HEK293 (cell line): ENCODE results near the gene PALD1.

ENCODE experiments used
- CTCF ChIA-PET: fragments of 350-600 bp; formaldehyde crosslinking; extraction: SDS; loops from one replicate; lab custom pipeline; 2021; ENCODE audit warnings: antibody characterized with exemption; lab: Yijun Ruan, JAX
- POLR2A ChIA-PET: fragments of 300-600 bp; formaldehyde crosslinking; extraction: SDS; loops from one replicate; lab custom pipeline; 2020; ENCODE audit warnings: antibody characterized with exemption, inconsistent platforms; lab: Yijun Ruan, JAX
- H3K27ac ChIP-seq: fragments of 200-500 bp; sonication (Bioruptor generic); 2 replicates; pipeline ENCODE4 v1.5.1; 2014; ENCODE audit warnings: low read depth, low read length, control low read depth, inconsistent platforms; ENCODE audit errors: extremely low read depth
- H3K36me3 ChIP-seq, 2 experiments: fragments of 200-500 bp in 1 of 2; sonication (Bioruptor generic) in 1 of 2; 1 replicate in 1 of 2; 2 replicates in 1 of 2; pipeline ENCODE4 v1.5.1; 2014 to 2017; ENCODE audit warnings: inconsistent platforms in 2 of 2, low read length in 2 of 2; ENCODE audit not compliant: control insufficient read depth in 2 of 2, insufficient read depth in 1 of 2
- H3K4me1 ChIP-seq: fragments of 200-500 bp; sonication (Bioruptor generic); 2 replicates; pipeline ENCODE4 v1.5.1; 2014; ENCODE audit warnings: mild to moderate bottlenecking, low read length, inconsistent platforms; ENCODE audit not compliant: control insufficient read depth, insufficient read depth
- H3K4me3 ChIP-seq: 2 replicates; pipeline ENCODE4 v1.5.1; 2011; ENCODE audit warnings: low read depth, mild to moderate bottlenecking, control low read depth, low read length, moderate library complexity
- H3K9me3 ChIP-seq: fragments of 200-500 bp; sonication (Bioruptor generic); 2 replicates; pipeline ENCODE4 v1.5.1; 2014; ENCODE audit warnings: low read depth, low read length, inconsistent platforms; ENCODE audit not compliant: control insufficient read depth, insufficient read depth
- KLF8 ChIP-seq: fragments of 450-650 bp; formaldehyde crosslinking; IDR thresholded peaks from 2 replicates; pipeline ENCODE4 v1.5.1; 2016; ENCODE audit warnings: missing biosample characterization, missing genetic modification characterization
- SCRT2 ChIP-seq: fragments of 450-650 bp; formaldehyde crosslinking; IDR thresholded peaks from 2 replicates; pipeline ENCODE4 v1.5.1; 2016; ENCODE audit warnings: missing biosample characterization, missing genetic modification characterization
- ZBTB20 ChIP-seq: fragments of 450-650 bp; formaldehyde crosslinking; IDR thresholded peaks from 2 replicates; pipeline ENCODE4 v1.5.1; 2016; ENCODE audit warnings: missing biosample characterization, missing genetic modification characterization
- ZIC2 ChIP-seq: fragments of 450-650 bp; formaldehyde crosslinking; IDR thresholded peaks from 2 replicates; pipeline ENCODE4 v1.5.1; 2016; ENCODE audit warnings: missing biosample characterization, missing genetic modification characterization
- ZNF175 ChIP-seq: fragments of 450-650 bp; formaldehyde crosslinking; IDR thresholded peaks from 2 replicates; pipeline ENCODE4 v1.5.1; 2016; ENCODE audit warnings: missing biosample characterization, missing genetic modification characterization
- ZNF394 ChIP-seq: fragments of 450-650 bp; formaldehyde crosslinking; IDR thresholded peaks from 2 replicates; pipeline ENCODE4 v1.5.1; 2016; ENCODE audit warnings: missing biosample characterization, missing genetic modification characterization, mild to moderate bottlenecking, moderate library complexity, borderline replicate concordance
- ZNF416 ChIP-seq: fragments of 450-650 bp; formaldehyde crosslinking; IDR thresholded peaks from 2 replicates; pipeline ENCODE4 v1.5.1; 2016; ENCODE audit warnings: missing biosample characterization, missing genetic modification characterization
- ZNF501 ChIP-seq: fragments of 450-650 bp; formaldehyde crosslinking; IDR thresholded peaks from 2 replicates; pipeline ENCODE4 v1.5.1; 2016; ENCODE audit warnings: missing biosample characterization, missing genetic modification characterization
- ZNF548 ChIP-seq: fragments of 450-650 bp; formaldehyde crosslinking; IDR thresholded peaks from 2 replicates; pipeline ENCODE4 v1.5.1; 2016; ENCODE audit warnings: missing biosample characterization, missing genetic modification characterization
- ZNF555 ChIP-seq: fragments of 450-650 bp; formaldehyde crosslinking; conservative IDR thresholded peaks from 2 replicates; pipeline ENCODE4 v1.5.1; 2017; ENCODE audit warnings: missing biosample characterization, mild to moderate bottlenecking, missing genetic modification characterization, inconsistent platforms
- ZNF629 ChIP-seq: fragments of 450-650 bp; formaldehyde crosslinking; IDR thresholded peaks from 2 replicates; pipeline ENCODE4 v1.5.1; 2017; ENCODE audit warnings: missing biosample characterization, missing genetic modification characterization
- ZNF658 ChIP-seq: fragments of 450-650 bp; formaldehyde crosslinking; IDR thresholded peaks from 2 replicates; pipeline ENCODE4; 2016; ENCODE audit warnings: missing biosample characterization, missing genetic modification characterization
- ZNF707 ChIP-seq: fragments of 450-650 bp; formaldehyde crosslinking; IDR thresholded peaks from 2 replicates; pipeline ENCODE4 v1.5.1; 2016; ENCODE audit warnings: missing biosample characterization, missing genetic modification characterization
- ZNF830 ChIP-seq: fragments of 450-650 bp; IDR thresholded peaks from 2 replicates; pipeline ENCODE4 v1.5.0; 2018; ENCODE audit warnings: missing biosample characterization, missing genetic modification characterization, low read depth, mild to moderate bottlenecking, moderate library complexity
- ZNF843 ChIP-seq: fragments of 450-650 bp; formaldehyde crosslinking; IDR thresholded peaks from 2 replicates; pipeline ENCODE4 v1.5.1; 2016; ENCODE audit warnings: missing biosample characterization, missing genetic modification characterization
- TF ChIP-seq, protein P1 (sequence below): fragments of 450-650 bp; IDR thresholded peaks from 2 replicates; pipeline ENCODE4 v1.5.1; 2018; ENCODE audit warnings: missing biosample characterization, missing genetic modification characterization
- TF ChIP-seq, protein P2 (sequence below): fragments of 450-650 bp; formaldehyde crosslinking; IDR thresholded peaks from 2 replicates; pipeline ENCODE4 v1.5.1; 2016; ENCODE audit warnings: missing biosample characterization, missing genetic modification characterization
- TF ChIP-seq, protein P3 (sequence below): fragments of 450-650 bp; formaldehyde crosslinking; IDR thresholded peaks from 2 replicates; pipeline ENCODE4 v1.5.1; 2016; ENCODE audit warnings: missing biosample characterization, missing genetic modification characterization
- TF ChIP-seq, protein P4 (sequence below): fragments of 450-650 bp; formaldehyde crosslinking; IDR thresholded peaks from 2 replicates; pipeline ENCODE4 v1.5.1; 2017; ENCODE audit warnings: missing biosample characterization, mild to moderate bottlenecking, missing genetic modification characterization, moderate library complexity

Gene PALD1

DNA sequence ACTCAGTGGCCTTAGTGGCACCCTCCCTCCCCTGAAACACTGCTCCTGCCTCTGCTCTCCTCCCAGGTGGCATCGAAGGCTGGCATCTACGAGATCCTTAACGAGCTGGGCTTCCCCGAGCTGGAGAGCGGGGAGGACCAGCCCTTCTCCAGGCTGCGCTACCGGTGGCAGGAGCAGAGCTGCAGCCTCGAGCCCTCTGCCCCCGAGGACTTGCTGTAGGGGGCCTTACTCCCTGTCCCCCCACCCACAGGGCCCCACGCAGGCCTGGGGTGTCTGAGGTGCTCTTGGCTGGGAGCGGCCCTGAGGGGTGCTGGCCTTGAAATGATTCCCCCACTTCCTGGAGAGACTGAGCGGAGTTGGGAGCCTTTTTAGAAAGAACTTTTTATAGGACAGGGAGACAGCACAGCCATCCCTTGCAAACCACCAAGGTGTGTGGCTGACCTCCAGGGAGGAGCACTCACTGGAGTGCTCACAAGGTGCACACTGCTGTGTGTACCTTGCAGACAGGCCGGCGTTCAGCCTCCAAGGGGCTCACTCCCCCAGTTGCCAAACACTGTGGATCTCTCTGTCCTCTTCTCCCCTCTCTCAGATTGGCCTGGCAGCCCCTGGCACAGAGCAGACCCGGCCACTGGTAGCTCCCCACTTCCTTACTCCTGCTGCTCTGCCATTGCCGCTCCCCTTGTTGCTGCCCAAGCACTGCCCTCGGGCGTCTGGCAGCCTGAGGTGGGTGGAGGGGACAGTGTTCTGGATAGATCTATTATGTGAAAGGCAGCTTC is 88.1 kb downstream of the PALD1 start:
- no peak overlapping the region for H3K4me3 ChIP-seq
- POLR2A ChIA-PET: no interaction called here
- H3K9me3 ChIP-seq: no peaks in the 10 kb centered on the region
- H3K27ac ChIP-seq: no peak overlapping the region
- CTCF ChIA-PET: interaction anchor here (0.7 to 1.6 kb wide), 5 partner anchors 8 to 192 kb away, joined by 3 to 4 read pairs (median 3); no protein-coding TSS in a partner anchor
- TF ChIP-seq ZNF416 (tag by site-specific recombination) (no peak), ZNF394 (tag by site-specific recombination) (no peak), ZNF175 (tag by site-specific recombination) (no peak)
- H3K4me1 ChIP-seq: no peaks in the 10 kb centered on the region
- H3K36me3 ChIP-seq: peaks cover 0 to 19% of the 10 kb centered on the region in 2 experiments; a peak in 1 of 3 replicates

DNA sequence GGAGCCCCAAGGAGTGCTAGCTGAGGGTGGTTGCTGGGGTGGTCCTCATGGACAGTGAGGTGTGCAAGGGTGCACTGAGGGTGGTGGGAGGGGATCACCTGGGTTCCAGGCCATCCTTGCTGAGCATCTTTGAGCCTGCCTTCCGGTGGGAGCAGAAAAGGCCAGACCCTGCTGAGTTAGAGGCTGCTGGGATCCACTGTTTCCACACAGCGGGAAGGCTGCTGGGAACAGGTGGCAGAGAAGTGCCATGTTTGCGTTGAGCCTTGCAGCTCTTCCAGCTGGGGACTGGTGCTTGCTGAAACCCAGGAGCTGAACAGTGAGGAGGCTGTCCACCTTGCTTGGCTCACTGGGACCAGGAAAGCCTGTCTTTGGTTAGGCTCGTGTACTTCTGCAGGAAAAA is 89.0 kb downstream of the PALD1 start:
- ChIA-PET POLR2A (no interaction called here), CTCF (interaction anchor here (0.7 to 1.6 kb wide), 4 partner anchors 8 to 51 kb away, joined by 3 to 5 read pairs (median 3); no protein-coding TSS in a partner anchor)
- no peaks in the 10 kb centered on the region for H3K4me1 ChIP-seq
- peaks cover 0 to 19% of the 10 kb centered on the region in 2 experiments; a peak in 1 of 3 replicates for H3K36me3 ChIP-seq
- TF ChIP-seq ZNF843 (tag by site-specific recombination) (no peak), ZNF548 (tag by site-specific recombination) (no peak), ZIC2 (tag by site-specific recombination) (peak; percentile 73), KLF8 (no peak), SCRT2 (tag by site-specific recombination) (peak; percentile 50; the same call in 1 of the 2 replicates), ZBTB20 (tag by site-specific recombination) (no peak), ZNF629 (tag by site-specific recombination) (no peak), ZNF707 (tag by site-specific recombination) (no peak), ZNF830 (no peak), ZNF658 (tag by site-specific recombination) (no peak), ZNF555 (tag by site-specific recombination) (no peak)
- TF ChIP-seq, protein P1, sequence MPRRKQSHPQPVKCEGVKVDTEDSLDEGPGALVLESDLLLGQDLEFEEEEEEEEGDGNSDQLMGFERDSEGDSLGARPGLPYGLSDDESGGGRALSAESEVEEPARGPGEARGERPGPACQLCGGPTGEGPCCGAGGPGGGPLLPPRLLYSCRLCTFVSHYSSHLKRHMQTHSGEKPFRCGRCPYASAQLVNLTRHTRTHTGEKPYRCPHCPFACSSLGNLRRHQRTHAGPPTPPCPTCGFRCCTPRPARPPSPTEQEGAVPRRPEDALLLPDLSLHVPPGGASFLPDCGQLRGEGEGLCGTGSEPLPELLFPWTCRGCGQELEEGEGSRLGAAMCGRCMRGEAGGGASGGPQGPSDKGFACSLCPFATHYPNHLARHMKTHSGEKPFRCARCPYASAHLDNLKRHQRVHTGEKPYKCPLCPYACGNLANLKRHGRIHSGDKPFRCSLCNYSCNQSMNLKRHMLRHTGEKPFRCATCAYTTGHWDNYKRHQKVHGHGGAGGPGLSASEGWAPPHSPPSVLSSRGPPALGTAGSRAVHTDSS: no peak
- TF ChIP-seq, protein P2, sequence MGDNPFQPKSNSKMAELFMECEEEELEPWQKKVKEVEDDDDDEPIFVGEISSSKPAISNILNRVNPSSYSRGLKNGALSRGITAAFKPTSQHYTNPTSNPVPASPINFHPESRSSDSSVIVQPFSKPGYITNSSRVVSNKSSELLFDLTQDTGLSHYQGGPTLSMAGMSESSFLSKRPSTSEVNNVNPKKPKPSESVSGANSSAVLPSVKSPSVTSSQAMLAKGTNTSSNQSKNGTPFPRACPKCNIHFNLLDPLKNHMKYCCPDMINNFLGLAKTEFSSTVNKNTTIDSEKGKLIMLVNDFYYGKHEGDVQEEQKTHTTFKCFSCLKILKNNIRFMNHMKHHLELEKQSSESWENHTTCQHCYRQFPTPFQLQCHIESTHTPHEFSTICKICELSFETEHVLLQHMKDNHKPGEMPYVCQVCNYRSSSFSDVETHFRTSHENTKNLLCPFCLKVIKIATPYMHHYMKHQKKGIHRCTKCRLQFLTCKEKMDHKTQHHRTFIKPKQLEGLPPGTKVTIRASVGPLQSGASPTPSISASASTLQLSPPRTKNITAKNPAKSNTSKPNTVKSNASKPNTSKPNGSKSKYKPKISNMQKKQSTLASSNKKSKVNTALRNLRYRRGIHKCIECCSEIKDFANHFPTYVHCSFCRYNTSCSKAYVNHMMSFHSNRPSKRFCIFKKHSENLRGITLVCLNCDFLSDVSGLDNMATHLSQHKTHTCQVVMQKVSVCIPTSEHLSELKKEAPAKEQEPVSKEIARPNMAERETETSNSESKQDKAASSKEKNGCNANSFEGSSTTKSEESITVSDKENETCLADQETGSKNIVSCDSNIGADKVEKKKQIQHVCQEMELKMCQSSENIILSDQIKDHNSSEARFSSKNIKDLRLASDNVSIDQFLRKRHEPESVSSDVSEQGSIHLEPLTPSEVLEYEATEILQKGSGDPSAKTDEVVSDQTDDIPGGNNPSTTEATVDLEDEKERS (tag by site-specific recombination): no peak
- H3K9me3 ChIP-seq: no peaks in the 10 kb centered on the region
- H3K4me3 ChIP-seq: no peak overlapping the region
- H3K27ac ChIP-seq: no peak overlapping the region

DNA sequence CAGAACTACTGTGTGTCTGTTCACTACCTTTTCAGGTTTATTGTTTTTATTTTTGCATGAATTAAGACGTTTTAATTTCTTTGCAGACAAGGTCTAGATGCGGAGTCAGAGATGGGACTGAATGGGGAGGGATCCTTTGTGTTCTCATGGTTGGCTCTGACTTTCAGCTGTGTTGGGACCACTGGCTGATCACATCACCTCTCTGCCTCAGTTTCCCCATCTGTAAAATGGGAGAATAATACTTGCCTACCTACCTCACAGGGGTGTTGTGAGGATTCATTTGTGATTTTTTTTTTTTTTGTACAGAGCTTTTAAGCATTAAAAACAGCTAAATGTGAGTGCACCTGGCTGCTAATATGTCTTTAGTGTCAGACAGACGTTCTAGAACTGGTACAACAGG is 89.5 kb downstream of the PALD1 start:
- ChIA-PET CTCF (interaction anchor here (0.8 to 1.6 kb wide), 3 partner anchors 8 to 51 kb away, joined by 3 to 5 read pairs (median 3); no protein-coding TSS in a partner anchor), POLR2A (no interaction called here)
- Histone ChIP-seq H3K4me3 (no peak overlapping the region), H3K9me3 (no peaks in the 10 kb centered on the region), H3K27ac (no peak overlapping the region), H3K36me3 (peaks cover 0 to 19% of the 10 kb centered on the region in 2 experiments; a peak in 1 of 3 replicates), H3K4me1 (no peaks in the 10 kb centered on the region)
- TF ChIP-seq ZNF501 (tag by site-specific recombination): no peak
- TF ChIP-seq, protein P3, sequence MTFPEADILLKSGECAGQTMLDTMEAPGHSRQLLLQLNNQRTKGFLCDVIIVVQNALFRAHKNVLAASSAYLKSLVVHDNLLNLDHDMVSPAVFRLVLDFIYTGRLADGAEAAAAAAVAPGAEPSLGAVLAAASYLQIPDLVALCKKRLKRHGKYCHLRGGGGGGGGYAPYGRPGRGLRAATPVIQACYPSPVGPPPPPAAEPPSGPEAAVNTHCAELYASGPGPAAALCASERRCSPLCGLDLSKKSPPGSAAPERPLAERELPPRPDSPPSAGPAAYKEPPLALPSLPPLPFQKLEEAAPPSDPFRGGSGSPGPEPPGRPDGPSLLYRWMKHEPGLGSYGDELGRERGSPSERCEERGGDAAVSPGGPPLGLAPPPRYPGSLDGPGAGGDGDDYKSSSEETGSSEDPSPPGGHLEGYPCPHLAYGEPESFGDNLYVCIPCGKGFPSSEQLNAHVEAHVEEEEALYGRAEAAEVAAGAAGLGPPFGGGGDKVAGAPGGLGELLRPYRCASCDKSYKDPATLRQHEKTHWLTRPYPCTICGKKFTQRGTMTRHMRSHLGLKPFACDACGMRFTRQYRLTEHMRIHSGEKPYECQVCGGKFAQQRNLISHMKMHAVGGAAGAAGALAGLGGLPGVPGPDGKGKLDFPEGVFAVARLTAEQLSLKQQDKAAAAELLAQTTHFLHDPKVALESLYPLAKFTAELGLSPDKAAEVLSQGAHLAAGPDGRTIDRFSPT (tag by site-specific recombination): no peak
- TF ChIP-seq, protein P4, sequence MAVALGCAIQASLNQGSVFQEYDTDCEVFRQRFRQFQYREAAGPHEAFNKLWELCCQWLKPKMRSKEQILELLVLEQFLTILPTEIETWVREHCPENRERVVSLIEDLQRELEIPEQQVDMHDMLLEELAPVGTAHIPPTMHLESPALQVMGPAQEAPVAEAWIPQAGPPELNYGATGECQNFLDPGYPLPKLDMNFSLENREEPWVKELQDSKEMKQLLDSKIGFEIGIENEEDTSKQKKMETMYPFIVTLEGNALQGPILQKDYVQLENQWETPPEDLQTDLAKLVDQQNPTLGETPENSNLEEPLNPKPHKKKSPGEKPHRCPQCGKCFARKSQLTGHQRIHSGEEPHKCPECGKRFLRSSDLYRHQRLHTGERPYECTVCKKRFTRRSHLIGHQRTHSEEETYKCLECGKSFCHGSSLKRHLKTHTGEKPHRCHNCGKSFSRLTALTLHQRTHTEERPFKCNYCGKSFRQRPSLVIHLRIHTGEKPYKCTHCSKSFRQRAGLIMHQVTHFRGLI (tag by site-specific recombination): no peak
